Right kidney (tissue), 1 donor: Measurements from ENCODE around the gene CDH6.

Source experiments
- DNase-seq: peaks from one replicate; pipeline ENCODE4 v3.0.0-alpha.2; 2016

The CDH6 gene

GRCh38 chr5:31194892-31195555 lies 1.5 kb downstream of the CDH6 start:
- DNase-seq, result no peak

GRCh38 chr5:31196309-31196708 lies 2.8 kb downstream of the CDH6 start:
- DNase-seq, result no peak

- no peak for DNase-seq
Observed at GRCh38 chr5:31197183-31197582, 3.7 kb downstream of the CDH6 start.

GRCh38 chr5:31204958-31205357 lies 11.5 kb downstream of the CDH6 start:
- DNase-seq, result no peak

GRCh38 chr5:31208043-31208442 lies 14.6 kb downstream of the CDH6 start:
- DNase-seq, result no peak

GRCh38 chr5:31209334-31209733 lies 15.8 kb downstream of the CDH6 start:
- no peak for DNase-seq

- DNase-seq, result no peak
Observed at GRCh38 chr5:31211098-31211497, 17.6 kb downstream of the CDH6 start.

GRCh38 chr5:31213257-31213656 lies 19.8 kb downstream of the CDH6 start:
- DNase-seq, result no peak

- DNase-seq, result peak; percentile 47
Observed at GRCh38 chr5:31213705-31214121, 20.2 kb downstream of the CDH6 start.

GRCh38 chr5:31214229-31214628 lies 20.7 kb downstream of the CDH6 start:
- DNase-seq, result no peak

- DNase-seq, result no peak
Observed at GRCh38 chr5:31215236-31215635, 21.8 kb downstream of the CDH6 start.

- DNase-seq, result no peak
Observed at GRCh38 chr5:31217446-31217845, 24.0 kb downstream of the CDH6 start.

GRCh38 chr5:31218978-31219377 lies 25.5 kb downstream of the CDH6 start:
- no peak for DNase-seq

GRCh38 chr5:31221001-31221400 lies 27.5 kb downstream of the CDH6 start:
- no peak for DNase-seq

GRCh38 chr5:31225118-31225517 lies 31.6 kb downstream of the CDH6 start:
- DNase-seq, result no peak

GRCh38 chr5:31225613-31226012 lies 32.1 kb downstream of the CDH6 start:
- no peak for DNase-seq

GRCh38 chr5:31226651-31227050 lies 33.2 kb downstream of the CDH6 start:
- no peak for DNase-seq

- DNase-seq, result no peak
Observed at GRCh38 chr5:31229266-31229665, 35.8 kb downstream of the CDH6 start.

- no peak for DNase-seq
Observed at GRCh38 chr5:31231177-31231838, 37.8 kb downstream of the CDH6 start.

GRCh38 chr5:31232273-31232888 lies 38.9 kb downstream of the CDH6 start:
- DNase-seq, result no peak

GRCh38 chr5:31235381-31235780 lies 41.9 kb downstream of the CDH6 start:
- no peak for DNase-seq

- DNase-seq, result no peak
Observed at GRCh38 chr5:31236339-31236738, 42.9 kb downstream of the CDH6 start.

GRCh38 chr5:31237174-31237573 lies 43.7 kb downstream of the CDH6 start:
- DNase-seq, result no peak

- no peak for DNase-seq
Observed at GRCh38 chr5:31238497-31238896, 45.0 kb downstream of the CDH6 start.
